ENCODE measurements around the gene CSKMT.
A peak's percentile ranks its signal among the peaks of the same experiment; 100 is the strongest.
"Not testable (repeated sequence)": the region's sequence is repeated elsewhere in the genome, so short reads cannot be mapped to it uniquely, and the experiment has no call there.

The CSKMT gene

GRCh38 chr11:62694455-62695167 is 29.5 kb downstream of the CSKMT start:
- Histone ChIP-seq H3K36me3 (ENCODE audit: control insufficient read depth, insufficient read depth, low read length) (peaks cover 4% of the 10 kb centered on the region), H4K8ac (ENCODE audit: low read depth, low read length) (no peak overlapping the region), H3K23ac (ENCODE audit: low read length) (no peak overlapping the region), H3K27me3 (ENCODE audit: insufficient read depth, low read length, poor library complexity) (no peaks in the 10 kb centered on the region), H2BK15ac (replicated peaks; ENCODE audit: low read depth) (no peak overlapping the region), H3K4me1 (ENCODE audit: control insufficient read depth, low read depth, low read length) (no peaks in the 10 kb centered on the region), H4K5ac (ENCODE audit: low read length) (no peak overlapping the region), H3K79me2 (ENCODE audit: control insufficient read depth, insufficient read depth, low read length) (no peaks in the 10 kb centered on the region), H2BK5ac (ENCODE audit: low read length) (no peak overlapping the region), H3K79me1 (ENCODE audit: low read length) (no peaks in the 10 kb centered on the region), H2BK120ac (ENCODE audit: low read depth, low read length) (no peak overlapping the region), H2AK5ac (ENCODE audit: low read length) (no peak overlapping the region), H3K56ac (ENCODE audit: low read length) (no peak overlapping the region), H3K9ac (ENCODE audit: low read length) (no peak overlapping the region), H3K27ac (ENCODE audit: low read depth, low read length) (no peak overlapping the region), H3K18ac (ENCODE audit: low read length) (no peak overlapping the region), H3K4ac (ENCODE audit: low read depth, low read length) (no peak overlapping the region), H3K4me3 (ENCODE audit: low read length) (no peak overlapping the region), H3K4me2 (ENCODE audit: low read length) (no peak overlapping the region)
- DNase-seq: peak; percentile 89
- no CpG with 5 or more reads among the region's 14 CpGs for WGBS (ENCODE audit: extremely low coverage, insufficient coverage, low lambda C conversion rate)

GRCh38 chr11:62702246-62702645 is 37.1 kb downstream of the CSKMT start:
- H3K4me1 ChIP-seq (ENCODE audit: control insufficient read depth, low read depth, low read length): no peaks in the 10 kb centered on the region
- no peak overlapping the region for H3K4me2 ChIP-seq (ENCODE audit: low read length)
- no peak overlapping the region for H3K27ac ChIP-seq (ENCODE audit: low read depth, low read length)
- H3K18ac ChIP-seq (ENCODE audit: low read length): no peak overlapping the region
- no peak overlapping the region for H3K4ac ChIP-seq (ENCODE audit: low read depth, low read length)
- no peaks in the 10 kb centered on the region for H3K36me3 ChIP-seq (ENCODE audit: control insufficient read depth, insufficient read depth, low read length)
- DNase-seq: no peak
- no peak overlapping the region for H3K23ac ChIP-seq (ENCODE audit: low read length)
- no peaks in the 10 kb centered on the region for H3K27me3 ChIP-seq (ENCODE audit: insufficient read depth, low read length, poor library complexity)
- peaks cover 7% of the 10 kb centered on the region for H3K79me1 ChIP-seq (ENCODE audit: low read length)
- H2BK15ac ChIP-seq (replicated peaks; ENCODE audit: low read depth): no peak overlapping the region
- H3K79me2 ChIP-seq (ENCODE audit: control insufficient read depth, insufficient read depth, low read length): peaks cover 9% of the 10 kb centered on the region
- no peak overlapping the region for H2BK5ac ChIP-seq (ENCODE audit: low read length)
- H2BK120ac ChIP-seq (ENCODE audit: low read depth, low read length): no peak overlapping the region
- H3K4me3 ChIP-seq (ENCODE audit: low read length): no peak overlapping the region
- H2AK5ac ChIP-seq (ENCODE audit: low read length): no peak overlapping the region
- no peak overlapping the region for H4K5ac ChIP-seq (ENCODE audit: low read length)
- H4K8ac ChIP-seq (ENCODE audit: low read depth, low read length): no peak overlapping the region
- H3K56ac ChIP-seq (ENCODE audit: low read length): no peak overlapping the region
- no CpG with 5 or more reads among the region's 11 CpGs for WGBS (ENCODE audit: extremely low coverage, insufficient coverage, low lambda C conversion rate)
- H3K9ac ChIP-seq (ENCODE audit: low read length): no peak overlapping the region

- H3K36me3 ChIP-seq (ENCODE audit: control insufficient read depth, insufficient read depth, low read length); H2BK120ac ChIP-seq (ENCODE audit: low read depth, low read length); H3K4me3 ChIP-seq (ENCODE audit: low read length); H3K23ac ChIP-seq (ENCODE audit: low read length); H2BK15ac ChIP-seq (replicated peaks; ENCODE audit: low read depth); H3K27ac ChIP-seq (ENCODE audit: low read depth, low read length); H3K79me2 ChIP-seq (ENCODE audit: control insufficient read depth, insufficient read depth, low read length); H3K4me2 ChIP-seq (ENCODE audit: low read length); H2BK5ac ChIP-seq (ENCODE audit: low read length); H3K79me1 ChIP-seq (ENCODE audit: low read length); H3K4me1 ChIP-seq (ENCODE audit: control insufficient read depth, low read depth, low read length); H2AK5ac ChIP-seq (ENCODE audit: low read length); H3K9ac ChIP-seq (ENCODE audit: low read length); H3K18ac ChIP-seq (ENCODE audit: low read length); H3K4ac ChIP-seq (ENCODE audit: low read depth, low read length); H4K5ac ChIP-seq (ENCODE audit: low read length); H3K56ac ChIP-seq (ENCODE audit: low read length); DNase-seq; H3K27me3 ChIP-seq (ENCODE audit: insufficient read depth, low read length, poor library complexity); H4K8ac ChIP-seq (ENCODE audit: low read depth, low read length): not testable (repeated sequence)
- no CpG with 5 or more reads among the region's 4 CpGs for WGBS (ENCODE audit: extremely low coverage, insufficient coverage, low lambda C conversion rate)
Measured at GRCh38 chr11:62703921-62704320, 38.8 kb downstream of the CSKMT start.

- H3K18ac ChIP-seq (ENCODE audit: low read length): no peak overlapping the region
- H4K5ac ChIP-seq (ENCODE audit: low read length): no peak overlapping the region
- peaks cover 9% of the 10 kb centered on the region for H3K79me2 ChIP-seq (ENCODE audit: control insufficient read depth, insufficient read depth, low read length)
- no peak overlapping the region for H2BK5ac ChIP-seq (ENCODE audit: low read length)
- WGBS (ENCODE audit: extremely low coverage, insufficient coverage, low lambda C conversion rate): no CpG with 5 or more reads among the region's 7 CpGs
- no peak overlapping the region for H2BK15ac ChIP-seq (replicated peaks; ENCODE audit: low read depth)
- no peaks in the 10 kb centered on the region for H3K27me3 ChIP-seq (ENCODE audit: insufficient read depth, low read length, poor library complexity)
- H3K9ac ChIP-seq (ENCODE audit: low read length): peak overlapping the region; percentile 84
- DNase-seq: peak; percentile 39
- no peak overlapping the region for H2AK5ac ChIP-seq (ENCODE audit: low read length)
- no peak overlapping the region for H3K23ac ChIP-seq (ENCODE audit: low read length)
- H2BK120ac ChIP-seq (ENCODE audit: low read depth, low read length): no peak overlapping the region
- peak overlapping the region; percentile 83 for H3K4me3 ChIP-seq (ENCODE audit: low read length)
- H3K79me1 ChIP-seq (ENCODE audit: low read length): peaks cover 7% of the 10 kb centered on the region
- H3K56ac ChIP-seq (ENCODE audit: low read length): peak overlapping the region; percentile 89
- H3K4me2 ChIP-seq (ENCODE audit: low read length): peak overlapping the region; percentile 47
- H3K27ac ChIP-seq (ENCODE audit: low read depth, low read length): no peak overlapping the region
- no peak overlapping the region for H4K8ac ChIP-seq (ENCODE audit: low read depth, low read length)
- no peak overlapping the region for H3K4ac ChIP-seq (ENCODE audit: low read depth, low read length)
- no peaks in the 10 kb centered on the region for H3K36me3 ChIP-seq (ENCODE audit: control insufficient read depth, insufficient read depth, low read length)
- H3K4me1 ChIP-seq (ENCODE audit: control insufficient read depth, low read depth, low read length): peaks cover 13% of the 10 kb centered on the region
Measured at GRCh38 chr11:62705413-62705812, 40.3 kb downstream of the CSKMT start.

GRCh38 chr11:62705880-62706849 is 41.1 kb downstream of the CSKMT start:
- peak overlapping the region; percentile 40 for H3K27ac ChIP-seq (ENCODE audit: low read depth, low read length)
- H3K56ac ChIP-seq (ENCODE audit: low read length): peak overlapping the region; percentile 91
- H3K79me2 ChIP-seq (ENCODE audit: control insufficient read depth, insufficient read depth, low read length): peaks cover 9% of the 10 kb centered on the region
- H3K4me3 ChIP-seq (ENCODE audit: low read length): peak overlapping the region; percentile 83
- H3K9ac ChIP-seq (ENCODE audit: low read length): peak overlapping the region; percentile 94
- H3K18ac ChIP-seq (ENCODE audit: low read length): no peak overlapping the region
- peak overlapping the region; percentile 71 for H2AK5ac ChIP-seq (ENCODE audit: low read length)
- H3K4me1 ChIP-seq (ENCODE audit: control insufficient read depth, low read depth, low read length): peaks cover 13% of the 10 kb centered on the region
- no CpG with 5 or more reads among the region's 73 CpGs for WGBS (ENCODE audit: extremely low coverage, insufficient coverage, low lambda C conversion rate)
- peak; percentile 97 for DNase-seq
- H3K79me1 ChIP-seq (ENCODE audit: low read length): peaks cover 7% of the 10 kb centered on the region
- H2BK120ac ChIP-seq (ENCODE audit: low read depth, low read length): no peak overlapping the region
- H3K4me2 ChIP-seq (ENCODE audit: low read length): peak overlapping the region; percentile 99
- no peak overlapping the region for H3K4ac ChIP-seq (ENCODE audit: low read depth, low read length)
- no peak overlapping the region for H4K5ac ChIP-seq (ENCODE audit: low read length)
- no peak overlapping the region for H2BK15ac ChIP-seq (replicated peaks; ENCODE audit: low read depth)
- H2BK5ac ChIP-seq (ENCODE audit: low read length): peak overlapping the region; percentile 31
- no peaks in the 10 kb centered on the region for H3K27me3 ChIP-seq (ENCODE audit: insufficient read depth, low read length, poor library complexity)
- H3K36me3 ChIP-seq (ENCODE audit: control insufficient read depth, insufficient read depth, low read length): peaks cover 3% of the 10 kb centered on the region
- H3K23ac ChIP-seq (ENCODE audit: low read length): peak overlapping the region; percentile 67
- no peak overlapping the region for H4K8ac ChIP-seq (ENCODE audit: low read depth, low read length)

Measured in mesendoderm (in vitro differentiated cells).